H9 (cell line): ENCODE data around the gene KRTAP5-10. TPM values are rescaled to one million over a fixed set of nuclear protein-coding genes. Genes with fewer than 3 reads are reported as not detected.
"Not testable (repeated sequence)": the region's sequence is repeated elsewhere in the genome, so short reads cannot be mapped to it uniquely, and the experiment has no call there.

Experiments used
- DNase-seq: peaks from one replicate; pipeline ENCODE4 v3.0.0-alpha.2; 2017
- H2AFZ ChIP-seq: one replicate; pipeline ENCODE4 v1.6.1; 2013; ENCODE audit warnings: mild to moderate bottlenecking, low read length, control low read depth, moderate library complexity
- H2AK5ac ChIP-seq: 2 replicates; pipeline ENCODE4 v1.6.1; 2013; ENCODE audit warnings: low read length, control low read depth, mixed read lengths; ENCODE audit not compliant: insufficient read length
- H2BK120ac ChIP-seq: one replicate; pipeline ENCODE4 v1.6.1; 2013; ENCODE audit warnings: low read depth, mild to moderate bottlenecking, low read length, control low read depth, inconsistent platforms; ENCODE audit not compliant: poor library complexity, severe bottlenecking
- H2BK12ac ChIP-seq: 2 replicates; pipeline ENCODE4 v1.6.1; 2013; ENCODE audit warnings: low read length, control low read depth, mixed read lengths, low read depth; ENCODE audit not compliant: insufficient read length
- H2BK15ac ChIP-seq: 2 replicates; pipeline ENCODE4 v1.6.1; 2013; ENCODE audit warnings: low read depth, low read length, control low read depth
- H2BK20ac ChIP-seq: one replicate; pipeline ENCODE4 v1.6.1; 2013; ENCODE audit warnings: low read depth, mild to moderate bottlenecking, low read length, control low read depth, inconsistent platforms; ENCODE audit not compliant: poor library complexity, severe bottlenecking
- H2BK5ac ChIP-seq: 2 replicates; pipeline ENCODE4 v1.6.1; 2013; ENCODE audit warnings: low read length, control low read depth, mixed read lengths; ENCODE audit not compliant: insufficient read length
- H3K14ac ChIP-seq: 2 replicates; pipeline ENCODE4 v1.6.1; 2013; ENCODE audit warnings: low read length, control low read depth; ENCODE audit not compliant: insufficient read depth
- H3K18ac ChIP-seq: 2 replicates; pipeline ENCODE4 v1.6.1; 2013; ENCODE audit warnings: low read depth, mild to moderate bottlenecking, mixed read lengths, low read length, control low read depth; ENCODE audit not compliant: insufficient read length
- H3K23ac ChIP-seq: 2 replicates; pipeline ENCODE4 v1.6.1; 2013; ENCODE audit warnings: low read length, control low read depth, mixed read lengths, low read depth; ENCODE audit not compliant: insufficient read length
- H3K23me2 ChIP-seq: 2 replicates; pipeline ENCODE4 v1.6.1; 2013; ENCODE audit warnings: low read depth, mild to moderate bottlenecking, mixed read lengths, low read length, control low read depth; ENCODE audit not compliant: insufficient read length, poor library complexity, severe bottlenecking
- H3K27ac ChIP-seq: 2 replicates; pipeline ENCODE4 v1.5.1; 2013; ENCODE audit warnings: low read length, control low read depth, mixed read lengths, low read depth; ENCODE audit not compliant: insufficient read length
- H3K27me3 ChIP-seq: 2 replicates; pipeline ENCODE4 v1.6.1; 2013; ENCODE audit warnings: low read length, control low read depth, inconsistent platforms; ENCODE audit not compliant: insufficient read depth
- H3K4ac ChIP-seq: 2 replicates; pipeline ENCODE4 v1.6.1; 2013; ENCODE audit warnings: low read depth, mild to moderate bottlenecking, control low read depth, inconsistent platforms, low read length, moderate library complexity
- H3K4me1 ChIP-seq: 2 replicates; pipeline ENCODE4 v1.6.1; 2013; ENCODE audit warnings: low read length, control low read depth, inconsistent platforms; ENCODE audit not compliant: insufficient read depth
- H3K4me2 ChIP-seq: 2 replicates; pipeline ENCODE4 v1.6.1; 2013; ENCODE audit warnings: low read length, control low read depth, mixed read lengths; ENCODE audit not compliant: insufficient read length, insufficient read depth
- H3K56ac ChIP-seq: 2 replicates; pipeline ENCODE4 v1.6.1; 2013; ENCODE audit warnings: low read depth, mild to moderate bottlenecking, mixed read lengths, low read length, control low read depth; ENCODE audit not compliant: insufficient read length
- H3K79me1 ChIP-seq: 2 replicates; pipeline ENCODE4 v1.6.1; 2013; ENCODE audit warnings: low read depth, mild to moderate bottlenecking, moderate library complexity, low read length, control low read depth, inconsistent platforms; ENCODE audit not compliant: insufficient read depth, poor library complexity, severe bottlenecking
- H3K79me2 ChIP-seq: 2 replicates; pipeline ENCODE4 v1.6.1; 2013; ENCODE audit warnings: low read length, control low read depth, inconsistent platforms; ENCODE audit not compliant: insufficient read depth
- H3K9ac ChIP-seq: 2 replicates; pipeline ENCODE4 v1.6.1; 2013; ENCODE audit warnings: low read length, control low read depth, mixed read lengths; ENCODE audit not compliant: insufficient read length; ENCODE audit errors: extremely low read depth
- H3K9me3 ChIP-seq: one replicate; pipeline ENCODE4 v1.6.1; 2013; ENCODE audit warnings: low read depth, low read length, inconsistent platforms; ENCODE audit not compliant: control insufficient read depth
- H3T11ph ChIP-seq: one replicate; pipeline ENCODE4 v1.6.1; 2013; ENCODE audit warnings: mild to moderate bottlenecking, low read length, control low read depth, inconsistent platforms
- H4K20me1 ChIP-seq: one replicate; pipeline ENCODE4 v1.6.1; 2013; ENCODE audit not compliant: control insufficient read depth, insufficient read length, insufficient read depth
- H4K5ac ChIP-seq: 2 replicates; pipeline ENCODE4 v1.6.1; 2013; ENCODE audit warnings: low read depth, mild to moderate bottlenecking, mixed read lengths, low read length, control low read depth; ENCODE audit not compliant: insufficient read length
- H4K8ac ChIP-seq: replicated peaks from 2 replicates; pipeline ENCODE4 v1.6.1; 2013; ENCODE audit warnings: low read length, control low read depth, mixed read lengths, low read depth; ENCODE audit not compliant: insufficient read length
- H4K91ac ChIP-seq: 2 replicates; pipeline ENCODE4 v1.6.1; 2013; ENCODE audit warnings: low read depth, mild to moderate bottlenecking, moderate library complexity, mixed read lengths, low read length, control low read depth; ENCODE audit not compliant: insufficient read length
- H3K27ac Mint-ChIP-seq, 3 experiments: 2 replicates in 2 of 3; 3 replicates in 1 of 3; pipeline ENCODE4 v1.8.0; 2020 to 2021; ENCODE audit warnings: mixed read lengths in 3 of 3, mild to moderate bottlenecking in 1 of 3, moderate library complexity in 1 of 3
- H3K27me3 Mint-ChIP-seq: 2 replicates; pipeline ENCODE4 v1.8.0; 2021; ENCODE audit warnings: low read depth, mild to moderate bottlenecking, moderate library complexity, mixed read lengths
- H3K36me3 Mint-ChIP-seq, 3 experiments: 2 replicates in 2 of 3; 3 replicates in 1 of 3; pipeline ENCODE4 v1.8.0; 2020 to 2021; ENCODE audit warnings: low read depth in 3 of 3, mixed read lengths in 3 of 3; ENCODE audit not compliant: insufficient read depth in 1 of 3
- H3K4me1 Mint-ChIP-seq, 2 experiments: 2 replicates each; pipeline ENCODE4 v1.8.0; 2020; ENCODE audit warnings: mixed read lengths in 2 of 2
- H3K4me3 Mint-ChIP-seq, 2 experiments: 2 replicates in 1 of 2; 3 replicates in 1 of 2; pipeline ENCODE4 v1.8.0; 2020 to 2021; ENCODE audit warnings: mild to moderate bottlenecking in 2 of 2, mixed read lengths in 2 of 2, moderate library complexity in 1 of 2
- H3K9me3 Mint-ChIP-seq, 2 experiments: 2 replicates in 1 of 2; 3 replicates in 1 of 2; pipeline ENCODE4 v1.8.0; 2020; ENCODE audit warnings: mild to moderate bottlenecking in 2 of 2, mixed read lengths in 2 of 2, moderate library complexity in 1 of 2
- WGBS: extraction: QIAGEN DNeasy Blood & Tissue Kit; methylation state at CpG from one replicate; pipeline ENCODE4 v1.1.7; 2013; ENCODE audit warnings: missing lambda C conversion rate, low lambda C conversion rate, mixed read lengths; ENCODE audit not compliant: insufficient read length; ENCODE audit errors: extremely low coverage; 5-methylcytosine and 5-hydroxymethylcytosine counted together
- total RNA-seq: library from RNA; stranded (reverse); gene quantifications from 2 replicates; pipeline ENCODE4 v1.2.1, GENCODE V29; 2021

Gene KRTAP5-10
- total RNA-seq, 1 experiment from 2014 or later, result not detected

DNA sequence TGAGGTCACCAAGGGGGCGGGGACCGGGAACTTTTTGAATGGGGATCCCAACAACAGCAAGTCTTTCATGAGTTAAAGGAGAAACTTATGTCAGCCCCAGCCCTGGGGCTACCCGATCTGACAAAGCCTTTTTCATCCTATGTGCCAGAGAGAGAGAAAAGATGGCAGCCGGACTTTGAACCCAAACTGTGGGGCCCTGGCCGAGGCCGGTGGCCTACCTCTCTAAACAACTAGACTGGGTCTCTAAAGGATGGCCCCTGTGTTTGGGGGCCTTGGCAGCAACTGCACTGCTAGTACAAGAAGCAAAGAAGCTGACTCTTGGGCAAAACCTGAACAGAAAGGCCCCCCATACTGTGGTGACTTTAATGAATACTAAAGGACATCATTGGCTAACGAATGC is 48.6 kb downstream of the KRTAP5-10 start:
- H3K9ac ChIP-seq, H4K8ac ChIP-seq, H3K27ac Mint-ChIP-seq, H3K36me3 Mint-ChIP-seq, H2BK20ac ChIP-seq, DNase-seq, H3K27me3 ChIP-seq, H2BK120ac ChIP-seq, H2AK5ac ChIP-seq, H3K23ac ChIP-seq, H3K4me2 ChIP-seq, H4K5ac ChIP-seq, H2BK5ac ChIP-seq, H3K9me3 ChIP-seq, H3K14ac ChIP-seq, H3K4me1 ChIP-seq, H3K56ac ChIP-seq, H3K79me1 ChIP-seq, H3K4ac ChIP-seq, H2BK12ac ChIP-seq, H4K91ac ChIP-seq, H2AFZ ChIP-seq, H3T11ph ChIP-seq, H4K20me1 ChIP-seq, H3K4me1 Mint-ChIP-seq, H2BK15ac ChIP-seq, H3K18ac ChIP-seq, H3K23me2 ChIP-seq, H3K4me3 Mint-ChIP-seq, H3K9me3 Mint-ChIP-seq, H3K27ac ChIP-seq, H3K79me2 ChIP-seq: not testable (repeated sequence)
- no CpG with 5 or more reads among the region's 7 CpGs for WGBS
- H3K27me3 Mint-ChIP-seq, result peaks cover 41% of the 10 kb centered on the region

DNA sequence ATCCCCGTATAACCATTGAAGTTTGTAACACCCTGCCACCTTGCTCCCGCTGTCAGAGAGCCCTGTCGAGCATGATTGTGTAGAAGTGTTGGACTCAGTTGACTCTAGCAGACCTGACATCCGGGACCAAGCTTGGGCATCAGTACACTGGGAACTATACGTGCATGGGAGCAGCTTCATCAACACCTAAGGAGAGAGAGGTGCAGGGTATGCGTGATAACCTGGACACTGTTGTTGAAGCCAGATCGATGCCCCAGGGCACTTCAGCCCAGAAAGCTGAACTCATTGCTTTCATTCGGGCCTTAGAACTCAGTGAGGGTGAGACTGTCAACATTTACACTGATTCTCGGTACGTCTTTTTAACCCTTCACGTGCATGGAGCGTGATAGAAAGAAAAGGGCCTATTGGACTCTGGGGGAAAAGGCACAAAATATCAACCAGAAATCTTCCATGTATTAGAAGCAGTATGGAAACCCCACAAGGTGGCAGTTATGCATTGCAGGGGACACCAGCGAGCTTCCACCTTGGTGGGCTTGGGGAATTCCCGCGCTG is 49.1 kb downstream of the KRTAP5-10 start:
- no CpG with 5 or more reads among the region's 15 CpGs for WGBS

More for the DNA sequence above, 49.1 kb downstream of the KRTAP5-10 start:
- H3K4me1 Mint-ChIP-seq, H3K36me3 Mint-ChIP-seq, H3T11ph ChIP-seq, H3K27ac ChIP-seq, H3K4me1 ChIP-seq, H4K20me1 ChIP-seq, H4K91ac ChIP-seq, H2BK15ac ChIP-seq, H4K5ac ChIP-seq, H3K27me3 ChIP-seq, DNase-seq, H3K18ac ChIP-seq, H2BK120ac ChIP-seq, H3K9me3 Mint-ChIP-seq, H2AFZ ChIP-seq, H3K79me2 ChIP-seq, H3K23me2 ChIP-seq, H3K27ac Mint-ChIP-seq, H3K4me3 Mint-ChIP-seq, H3K4me2 ChIP-seq, H3K9ac ChIP-seq, H2BK20ac ChIP-seq, H3K56ac ChIP-seq, H3K14ac ChIP-seq, H3K9me3 ChIP-seq, H2BK12ac ChIP-seq, H3K23ac ChIP-seq, H2AK5ac ChIP-seq, H2BK5ac ChIP-seq, H4K8ac ChIP-seq, H3K79me1 ChIP-seq, H3K4ac ChIP-seq: not testable (repeated sequence)
- H3K27me3 Mint-ChIP-seq, result peaks cover 38% of the 10 kb centered on the region
